ENCODE data around the gene NAP1L1.

Gene NAP1L1

GRCh38 chr12:76083246-76083903 lies 1.1 kb downstream of the NAP1L1 start:
- no peak for DNase-seq

DNA sequence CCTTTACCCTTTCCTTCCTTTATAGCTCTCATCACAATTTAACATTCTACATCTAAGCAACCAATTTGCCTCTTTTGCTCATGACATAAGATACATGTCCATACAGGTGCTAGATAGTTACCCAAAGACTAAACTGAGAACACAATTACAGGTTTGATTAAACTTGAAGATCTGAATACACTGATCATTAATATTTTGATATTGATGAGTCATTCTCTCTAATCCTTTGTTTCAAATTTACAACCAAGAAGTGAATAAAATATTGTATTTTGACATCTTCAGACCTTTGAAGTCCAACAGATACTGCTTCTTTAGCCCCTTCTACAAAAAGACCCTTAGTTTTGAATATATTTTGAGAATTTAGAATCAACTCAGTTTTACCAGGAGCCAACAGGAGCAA lies 2.6 kb downstream of the NAP1L1 start:
- no peak for DNase-seq

- no peak for DNase-seq
These were observed 3.6 kb downstream of the NAP1L1 start for GRCh38 chr12:76080729-76081415.

- no peak for DNase-seq
These were observed 4.3 kb downstream of the NAP1L1 start for GRCh38 chr12:76080017-76080728.

DNA sequence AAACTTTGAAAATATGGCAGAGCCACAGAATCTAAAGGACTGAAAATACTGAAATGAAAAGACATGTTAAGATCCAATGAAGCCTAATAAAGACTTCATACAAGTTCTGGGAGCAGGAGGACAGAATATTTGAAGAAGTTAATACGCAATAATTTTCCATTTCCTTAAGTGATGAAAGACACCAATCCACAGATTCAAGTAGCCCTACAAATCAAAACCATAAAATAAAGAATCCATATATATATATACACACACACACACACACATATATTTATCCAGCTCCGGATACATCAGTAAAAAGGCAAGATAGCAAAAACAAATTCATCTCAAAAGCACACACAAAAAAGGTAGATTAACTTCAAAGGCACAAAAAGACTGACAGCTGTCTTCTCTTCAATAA lies 5.7 kb downstream of the NAP1L1 start:
- DNase-seq: no peak

DNA sequence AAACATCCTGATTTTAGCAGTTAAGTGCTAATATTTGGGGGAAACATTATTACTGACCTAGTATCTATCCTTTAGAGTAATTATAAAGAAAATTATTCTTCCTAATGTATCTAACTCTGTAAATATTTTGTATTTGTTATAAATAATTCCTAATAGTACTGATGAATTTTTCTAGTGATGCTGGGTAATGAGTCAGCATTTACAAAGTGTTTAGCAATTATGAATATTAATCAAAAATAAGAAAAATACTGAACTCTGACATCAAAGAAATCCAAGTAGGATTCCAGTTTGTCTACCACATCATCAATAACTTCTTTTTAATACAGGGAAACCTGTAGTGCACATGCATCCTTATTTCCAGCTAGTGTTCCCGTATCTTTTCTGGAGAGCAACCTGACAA lies 9.0 kb downstream of the NAP1L1 start:
- no peak for DNase-seq

DNA sequence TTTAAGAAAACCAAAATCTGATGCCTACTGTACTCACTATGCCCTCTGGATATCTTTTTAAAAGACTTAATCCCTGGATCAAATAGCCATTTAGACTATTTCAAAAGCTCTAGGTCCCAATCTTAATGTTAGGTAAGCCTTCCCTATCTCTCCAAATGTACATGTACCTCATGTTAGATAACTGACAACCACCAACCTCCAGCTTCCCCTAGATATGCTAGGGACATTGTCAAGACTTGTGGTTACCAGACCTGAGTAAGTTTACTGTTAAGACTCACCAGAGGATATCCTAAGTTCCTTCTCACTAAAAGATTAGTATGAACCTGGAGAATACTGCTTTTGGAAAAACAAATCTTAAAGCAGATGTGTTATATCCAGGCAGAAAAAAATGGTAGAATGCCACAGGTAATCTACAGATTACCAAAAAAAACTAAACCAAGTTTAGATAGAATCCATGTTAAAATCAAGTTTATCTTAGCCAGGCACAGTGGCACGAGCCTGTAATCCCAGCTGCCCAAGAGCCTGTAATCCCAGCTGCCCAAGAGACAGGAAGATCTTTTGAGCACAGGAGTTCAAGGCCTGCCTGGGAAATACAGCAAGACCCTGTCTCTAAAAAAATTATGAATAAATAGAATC lies 9.7 kb downstream of the NAP1L1 start:
- no peak for DNase-seq

- no peak for DNase-seq
These were observed 10.9 kb downstream of the NAP1L1 start for GRCh38 chr12:76073561-76073960.

DNA sequence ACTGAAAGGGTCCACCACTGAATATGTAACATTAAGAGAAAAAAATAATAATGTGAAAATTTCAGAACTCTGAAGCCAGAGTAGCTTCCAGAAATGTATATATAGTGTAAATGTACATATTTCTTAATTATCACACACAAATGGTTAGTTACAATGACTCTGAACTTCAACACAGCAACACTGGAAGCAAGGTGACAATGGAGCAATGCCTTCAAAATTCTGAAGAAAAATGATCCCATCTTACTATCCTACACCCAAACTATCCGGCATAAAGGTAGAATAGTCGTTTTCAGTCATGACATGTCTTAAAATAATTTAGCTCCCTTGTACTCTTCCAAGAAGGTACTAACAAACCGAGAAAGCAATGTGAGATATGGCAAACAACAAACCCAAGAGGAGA lies 11.9 kb downstream of the NAP1L1 start:
- no peak for DNase-seq

- no peak for DNase-seq
These were observed 15.1 kb downstream of the NAP1L1 start for GRCh38 chr12:76069339-76069738.

DNA sequence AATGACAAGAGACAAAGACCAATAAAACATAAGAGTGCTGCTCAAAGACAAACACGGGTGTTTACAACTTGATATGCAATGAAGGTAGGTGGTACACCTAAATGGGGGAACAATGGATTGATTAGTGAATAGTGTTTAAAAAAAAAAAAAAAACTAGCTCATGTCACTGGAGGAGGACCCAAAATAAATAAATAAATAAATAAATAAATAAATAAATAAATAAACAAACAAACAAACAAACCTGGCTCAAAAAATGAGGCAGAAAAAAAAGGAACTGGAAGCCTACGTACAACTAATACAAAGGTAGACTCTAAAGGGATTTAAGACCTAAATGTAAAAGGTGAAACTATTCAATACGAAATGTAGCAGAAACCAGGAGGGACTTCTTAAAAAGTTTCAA lies 18.6 kb downstream of the NAP1L1 start:
- DNase-seq: no peak

DNA sequence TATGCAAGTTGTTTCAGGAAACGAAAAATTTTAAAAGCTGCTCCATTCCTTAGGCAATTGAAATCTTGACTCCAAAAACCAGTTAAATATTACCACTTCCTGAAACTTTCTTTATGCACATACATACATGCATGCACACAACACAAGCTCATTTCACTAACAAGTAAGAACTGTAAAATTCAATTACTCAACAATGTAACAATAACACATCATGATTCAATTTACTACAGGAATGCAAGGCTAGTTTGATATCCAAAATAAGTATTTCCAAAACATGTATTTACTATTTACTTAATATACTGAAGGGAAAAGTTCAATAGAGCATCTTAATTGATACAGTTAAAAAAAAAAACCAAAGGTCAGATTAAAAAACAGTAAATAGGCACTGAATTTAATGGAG lies 19.6 kb downstream of the NAP1L1 start:
- no peak for DNase-seq

GRCh38 chr12:76060111-76060510 lies 24.4 kb downstream of the NAP1L1 start:
- no peak for DNase-seq

DNA sequence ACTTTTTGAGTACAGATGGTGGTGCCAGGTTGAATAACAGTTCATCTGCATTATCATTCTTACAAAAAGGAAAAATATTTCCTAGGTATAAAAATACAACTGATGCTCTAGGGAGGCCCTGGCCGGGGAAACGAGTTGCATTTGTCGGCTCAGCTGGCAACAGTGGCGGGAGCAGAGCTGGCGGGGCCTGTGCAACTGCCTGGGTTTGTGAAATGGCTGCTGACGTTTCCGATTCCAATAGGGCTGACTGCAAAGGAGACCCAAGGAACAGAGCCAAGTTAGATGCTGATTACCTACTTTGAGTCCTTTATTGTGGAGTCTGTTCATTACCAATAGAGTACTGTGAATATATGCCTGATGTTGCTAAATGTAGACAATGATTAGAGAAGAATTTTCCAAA lies 27.2 kb downstream of the NAP1L1 start:
- DNase-seq: peak in 2 of 14 donors; percentile 2 to 10

GRCh38 chr12:76055393-76055792 lies 29.1 kb downstream of the NAP1L1 start:
- DNase-seq: no peak

DNA sequence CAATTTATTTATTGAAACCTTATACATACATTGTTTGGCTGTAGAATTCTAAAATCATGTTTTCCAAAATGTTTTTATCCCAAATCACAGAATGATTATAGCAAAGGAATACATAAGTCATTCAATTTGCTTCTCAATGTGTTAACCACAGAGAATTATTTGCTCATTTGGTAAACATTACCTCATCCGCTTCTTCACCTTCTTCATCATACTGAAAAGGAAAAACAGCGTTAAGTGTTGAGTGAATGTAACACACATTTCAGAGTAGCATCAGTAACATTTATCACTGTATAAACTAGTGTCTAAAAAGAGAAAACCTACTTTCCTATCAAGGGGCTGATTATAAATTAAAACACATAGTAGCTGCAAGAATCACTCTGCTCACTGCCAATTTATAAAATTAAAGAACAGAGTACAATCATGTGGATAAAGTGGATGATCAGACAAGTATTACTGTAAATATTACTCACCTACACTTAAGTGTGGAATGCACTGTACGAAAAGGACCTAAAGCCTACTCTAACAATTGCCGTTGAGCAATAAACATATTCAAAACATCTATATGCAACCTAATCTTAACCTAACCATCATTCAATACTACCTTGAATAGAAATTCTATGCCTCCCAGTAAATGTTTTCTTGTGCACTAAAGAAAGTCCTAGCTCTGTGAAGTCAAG lies 34.8 kb downstream of the NAP1L1 start:
- no peak for DNase-seq

GRCh38 chr12:76047742-76048141 lies 36.7 kb downstream of the NAP1L1 start:
- DNase-seq: no peak

GRCh38 chr12:76047060-76047459 lies 37.4 kb downstream of the NAP1L1 start:
- DNase-seq: no peak

DNA sequence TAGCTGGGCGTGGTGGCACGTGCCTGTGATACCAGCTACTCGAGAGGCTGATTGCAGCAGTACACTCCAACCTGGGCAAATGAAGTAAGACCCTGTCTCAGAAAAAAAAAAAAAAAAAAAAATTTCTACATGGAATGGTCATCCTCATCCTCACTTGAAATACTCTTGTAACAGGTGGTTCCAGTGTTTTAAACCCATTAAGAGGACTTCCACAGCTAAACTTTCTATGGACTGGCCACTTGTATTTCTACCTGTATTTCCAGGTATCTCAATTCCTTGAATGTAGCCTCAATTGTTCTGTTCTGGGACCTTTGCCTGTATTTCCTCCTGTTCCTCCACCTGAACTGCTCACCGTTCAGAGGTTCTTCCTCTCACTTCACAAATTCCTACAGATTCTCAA lies 41.1 kb downstream of the NAP1L1 start:
- no peak for DNase-seq

- no peak for DNase-seq
These were observed 42.3 kb downstream of the NAP1L1 start for GRCh38 chr12:76042147-76042546.

DNA sequence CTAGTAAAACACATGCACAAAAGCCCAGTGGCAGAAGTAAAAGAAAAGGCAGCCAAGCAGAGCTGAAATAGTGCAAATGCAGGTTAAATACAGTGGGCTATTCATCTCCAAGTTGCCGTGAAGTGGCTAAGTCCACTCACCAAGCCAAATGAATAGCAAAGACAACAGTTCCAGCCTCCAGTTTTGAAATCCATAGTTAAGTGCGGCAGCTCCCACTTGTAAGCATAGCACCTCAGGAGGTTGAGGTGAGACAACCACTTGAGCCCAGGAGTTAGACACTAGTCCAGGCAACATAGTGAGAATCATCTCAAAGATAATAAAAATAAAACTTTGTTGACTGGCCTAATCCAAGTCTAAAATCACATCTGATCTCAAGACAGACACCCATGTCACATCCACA lies 43.1 kb downstream of the NAP1L1 start:
- DNase-seq: no peak

DNA sequence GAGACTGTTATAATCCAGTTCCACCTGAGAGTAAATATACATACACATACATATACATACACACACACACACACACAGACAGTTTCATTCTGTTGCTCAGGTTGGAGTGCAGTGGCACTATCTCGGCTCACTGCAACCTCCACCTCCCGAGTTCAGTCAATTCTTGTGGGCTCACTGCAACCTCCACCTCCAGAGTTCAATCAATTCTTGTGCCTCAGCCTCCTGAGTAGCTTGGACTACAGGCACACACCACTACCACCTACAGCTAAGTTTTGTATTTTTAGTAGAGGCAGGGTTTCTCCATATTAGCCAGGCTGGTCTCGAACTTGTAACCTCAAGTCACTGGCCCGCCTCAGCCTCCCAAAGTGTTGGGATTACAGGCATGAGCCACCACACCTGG lies 44.0 kb downstream of the NAP1L1 start:
- no peak for DNase-seq

DNA sequence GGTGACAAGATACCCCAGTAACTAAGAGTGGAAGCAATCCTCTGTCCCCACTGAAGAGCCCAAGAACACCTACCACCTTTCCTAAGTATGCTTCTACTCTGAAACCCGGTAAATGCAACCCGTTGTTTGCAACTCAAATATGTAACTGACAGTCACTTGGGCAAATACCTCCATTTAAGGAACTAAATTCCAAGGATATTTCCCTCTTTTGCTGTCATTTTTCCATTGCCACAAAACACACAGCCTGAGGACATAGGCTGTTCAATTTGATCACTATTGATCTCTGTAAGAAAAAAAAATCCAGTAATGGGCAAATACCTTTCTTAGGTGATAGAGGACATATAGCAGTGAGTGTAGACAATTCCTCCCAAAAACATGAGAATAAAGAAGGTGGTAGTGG lies 46.3 kb downstream of the NAP1L1 start:
- no peak for DNase-seq
